Neural crest cell (in vitro differentiated cells): ENCODE results near the gene HLA-C. TPM values are rescaled to one million over a fixed set of nuclear protein-coding genes. Genes with fewer than 3 reads are reported as not detected.
"Not testable (repeated sequence)": the region's sequence is repeated elsewhere in the genome, so short reads cannot be mapped to it uniquely, and the experiment has no call there.

Source experiments
- DNase-seq: peaks from one replicate; pipeline ENCODE4 v3.0.0; 2021; ENCODE audit warnings: low read depth, mixed read lengths, low spot score
- H3K27ac Mint-ChIP-seq: one replicate; pipeline ENCODE4 v1.8.0; 2021; ENCODE audit warnings: mild to moderate bottlenecking, mixed read lengths; ENCODE audit not compliant: unreplicated experiment
- H3K27me3 Mint-ChIP-seq: 2 replicates; pipeline ENCODE4 v1.8.0; 2021; ENCODE audit warnings: low read depth, mild to moderate bottlenecking, mixed read lengths
- H3K36me3 Mint-ChIP-seq: 2 replicates; pipeline ENCODE4 v1.8.0; 2021; ENCODE audit warnings: low read depth, mild to moderate bottlenecking, mixed read lengths
- H3K4me1 Mint-ChIP-seq: 2 replicates; pipeline ENCODE4 v1.8.0; 2021; ENCODE audit warnings: mixed read lengths
- H3K4me3 Mint-ChIP-seq: one replicate; pipeline ENCODE4 v1.8.0; 2021; ENCODE audit warnings: mild to moderate bottlenecking, mixed read lengths
- H3K9me3 Mint-ChIP-seq: 2 replicates; pipeline ENCODE4 v1.8.0; 2021; ENCODE audit warnings: mixed read lengths
- total RNA-seq: library from RNA; stranded (reverse); gene quantifications from 2 replicates; pipeline ENCODE4 v1.2.1, GENCODE V29; 2021
- TF ChIP-seq, protein P1 (sequence below): fragments of 200-600 bp; sonication (generic); conservative IDR thresholded peaks from 2 replicates; pipeline ENCODE4 v1.5.0; 2021; ENCODE audit warnings: antibody characterized with exemption, mild to moderate bottlenecking

Gene HLA-C
- total RNA-seq, 1 donor from 2014 or later: 72.4 TPM

DNA sequence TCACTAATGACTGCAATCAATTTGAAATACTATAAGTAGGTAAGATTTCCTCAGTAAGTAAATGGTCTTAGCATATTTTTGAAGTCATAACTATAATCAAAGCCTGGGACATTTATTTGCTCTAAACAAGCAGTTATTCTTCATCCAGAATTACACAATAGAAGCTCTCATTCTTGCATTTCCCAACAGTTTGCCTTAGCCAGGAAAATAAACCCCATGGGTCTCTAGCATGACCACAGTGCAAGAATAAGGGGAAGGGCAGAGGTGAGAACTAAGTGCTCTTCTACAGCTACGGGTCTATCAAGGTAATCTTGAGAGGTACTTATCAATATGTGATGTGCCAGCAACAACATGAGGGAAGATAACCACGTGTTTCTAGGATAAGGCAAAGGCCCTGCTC is 14.1 kb upstream of the HLA-C start:
- TF ChIP-seq, protein P1, sequence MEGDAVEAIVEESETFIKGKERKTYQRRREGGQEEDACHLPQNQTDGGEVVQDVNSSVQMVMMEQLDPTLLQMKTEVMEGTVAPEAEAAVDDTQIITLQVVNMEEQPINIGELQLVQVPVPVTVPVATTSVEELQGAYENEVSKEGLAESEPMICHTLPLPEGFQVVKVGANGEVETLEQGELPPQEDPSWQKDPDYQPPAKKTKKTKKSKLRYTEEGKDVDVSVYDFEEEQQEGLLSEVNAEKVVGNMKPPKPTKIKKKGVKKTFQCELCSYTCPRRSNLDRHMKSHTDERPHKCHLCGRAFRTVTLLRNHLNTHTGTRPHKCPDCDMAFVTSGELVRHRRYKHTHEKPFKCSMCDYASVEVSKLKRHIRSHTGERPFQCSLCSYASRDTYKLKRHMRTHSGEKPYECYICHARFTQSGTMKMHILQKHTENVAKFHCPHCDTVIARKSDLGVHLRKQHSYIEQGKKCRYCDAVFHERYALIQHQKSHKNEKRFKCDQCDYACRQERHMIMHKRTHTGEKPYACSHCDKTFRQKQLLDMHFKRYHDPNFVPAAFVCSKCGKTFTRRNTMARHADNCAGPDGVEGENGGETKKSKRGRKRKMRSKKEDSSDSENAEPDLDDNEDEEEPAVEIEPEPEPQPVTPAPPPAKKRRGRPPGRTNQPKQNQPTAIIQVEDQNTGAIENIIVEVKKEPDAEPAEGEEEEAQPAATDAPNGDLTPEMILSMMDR: no peak
- Mint-ChIP-seq H3K36me3 (no peaks in the 10 kb centered on the region), H3K4me1 (peaks cover 7% of the 10 kb centered on the region), H3K27ac (no peak overlapping the region), H3K27me3 (peaks cover 22% of the 10 kb centered on the region), H3K4me3 (no peak overlapping the region), H3K9me3 (peaks cover 6% of the 10 kb centered on the region)
- DNase-seq: no peak

DNA sequence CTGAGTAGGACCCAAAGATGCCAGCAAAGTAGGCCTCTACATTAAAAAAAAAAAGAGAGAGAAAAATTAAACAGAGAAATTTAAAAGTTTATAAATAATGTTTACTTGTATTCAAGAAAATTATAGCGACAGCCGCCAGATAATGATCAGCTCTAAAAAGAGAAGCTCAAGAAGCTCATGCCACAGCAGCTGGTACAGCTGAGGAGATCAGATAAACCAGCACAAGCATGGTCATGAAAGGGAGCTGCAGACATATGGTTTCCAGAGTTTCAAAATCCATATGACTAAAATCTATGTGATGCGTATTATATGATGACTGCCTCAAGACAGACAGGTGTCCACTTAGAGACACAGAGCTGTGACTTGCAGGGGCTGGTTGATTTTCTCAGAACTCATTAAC is 13.6 kb upstream of the HLA-C start:
- no peak overlapping the region for H3K4me3 Mint-ChIP-seq
- TF ChIP-seq, protein P1: no peak
- H3K27ac Mint-ChIP-seq: no peak overlapping the region
- H3K9me3 Mint-ChIP-seq: peaks cover 6% of the 10 kb centered on the region
- peaks cover 2% of the 10 kb centered on the region for H3K4me1 Mint-ChIP-seq
- no peaks in the 10 kb centered on the region for H3K36me3 Mint-ChIP-seq
- no peak for DNase-seq
- peaks cover 22% of the 10 kb centered on the region for H3K27me3 Mint-ChIP-seq

DNA sequence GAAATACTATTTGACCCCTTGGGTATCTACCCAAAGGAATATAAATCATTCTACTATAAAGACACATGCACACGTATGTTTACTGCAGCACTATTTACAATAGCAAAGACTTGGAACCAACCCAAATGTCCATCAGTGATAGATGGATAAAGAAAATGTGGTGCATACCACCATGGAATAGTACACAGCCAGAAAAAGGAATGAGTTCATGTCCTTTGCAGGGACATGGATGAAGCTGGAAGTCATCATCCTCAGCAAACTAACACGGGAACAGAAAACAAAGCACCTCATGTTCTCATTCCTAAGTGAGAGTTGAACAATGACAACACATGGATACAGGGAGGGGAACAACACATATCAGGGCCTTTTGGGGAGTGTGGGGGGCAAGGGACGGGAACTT is 7.8 kb upstream of the HLA-C start:
- DNase-seq, H3K36me3 Mint-ChIP-seq, H3K4me1 Mint-ChIP-seq, H3K27ac Mint-ChIP-seq, H3K4me3 Mint-ChIP-seq, H3K9me3 Mint-ChIP-seq: not testable (repeated sequence)
- H3K27me3 Mint-ChIP-seq: peaks cover 54% of the 10 kb centered on the region

DNA sequence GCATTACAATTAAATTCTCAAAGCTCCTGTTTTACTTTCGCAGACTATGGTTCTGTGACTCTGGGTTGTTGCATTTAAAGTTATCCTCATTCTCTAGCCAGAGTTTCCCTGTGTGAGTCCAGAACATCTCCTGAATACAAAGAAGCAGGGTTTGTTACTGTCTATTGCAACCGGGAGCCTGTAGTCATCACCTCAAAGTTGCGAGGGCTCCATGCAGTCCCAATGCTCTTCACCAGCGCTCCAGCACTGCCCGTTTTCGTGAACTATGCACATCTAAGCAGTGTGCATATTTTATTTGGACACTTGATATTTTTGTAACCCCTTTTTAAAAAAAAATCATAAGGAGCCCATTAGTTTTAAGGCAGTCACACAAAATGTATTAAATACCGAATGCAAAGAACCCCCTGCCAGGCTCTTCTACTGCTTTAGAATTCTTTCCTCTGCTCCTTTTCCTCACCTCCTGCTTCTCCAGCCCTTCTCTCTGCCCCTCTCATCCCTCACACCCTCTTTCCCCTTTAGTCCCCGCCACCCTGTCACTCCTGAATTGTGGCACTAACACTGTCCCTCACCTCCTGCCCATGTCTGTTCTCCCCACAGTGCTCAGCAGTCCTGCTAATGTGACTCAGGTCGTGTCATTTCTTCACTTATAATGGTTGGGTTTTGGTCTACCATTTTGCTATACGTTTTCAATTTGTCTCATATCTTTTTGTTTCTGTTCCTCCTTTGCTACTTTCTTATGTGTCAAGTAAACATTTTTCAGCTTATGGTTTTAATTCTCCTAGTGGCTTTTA is 1.1 kb upstream of the HLA-C start:
- Mint-ChIP-seq H3K27ac (no peak overlapping the region), H3K9me3 (no peaks in the 10 kb centered on the region)
- TF ChIP-seq, protein P1: no peak

DNA sequence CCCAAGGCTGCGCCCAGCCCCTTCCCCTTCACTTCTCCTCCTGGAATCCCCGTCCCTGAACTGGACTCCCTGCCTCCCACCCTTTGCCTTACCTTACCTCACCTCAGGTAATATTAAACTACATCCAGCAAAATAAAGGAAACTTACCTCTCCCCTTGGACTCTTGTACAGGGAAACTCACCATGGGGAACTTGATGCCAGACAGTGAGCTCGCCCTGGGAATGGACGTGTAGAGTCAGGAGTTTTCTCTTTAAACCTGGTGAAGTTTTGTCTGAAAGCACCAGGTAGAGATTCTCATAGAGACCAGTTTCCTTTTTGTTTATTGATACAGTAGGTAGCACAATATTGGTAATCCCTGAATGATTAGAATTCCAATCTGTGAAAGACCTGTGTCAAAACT is 544 bp upstream of the HLA-C start:
- Mint-ChIP-seq H3K36me3 (no peaks in the 10 kb centered on the region), H3K27ac (no peak overlapping the region), H3K4me1 (peaks cover 28% of the 10 kb centered on the region), H3K27me3 (peaks cover 66% of the 10 kb centered on the region), H3K9me3 (no peaks in the 10 kb centered on the region), H3K4me3 (peak overlapping the region; percentile 92)
- TF ChIP-seq, protein P1: no peak
- DNase-seq: no peak

More for the DNA sequence above, 1.1 kb upstream of the HLA-C start:
- H3K4me3 Mint-ChIP-seq: peak overlapping the region; percentile 92
- no peak for DNase-seq
- no peaks in the 10 kb centered on the region for H3K36me3 Mint-ChIP-seq
- peaks cover 70% of the 10 kb centered on the region for H3K27me3 Mint-ChIP-seq
- peaks cover 22% of the 10 kb centered on the region for H3K4me1 Mint-ChIP-seq
